Measurements from ENCODE around the gene CCNY. TPM values are rescaled to one million over a fixed set of nuclear protein-coding genes. Genes with fewer than 3 reads are reported as not detected.

CCNY gene
- total RNA-seq, 4 donors from 2014 or later: 23.9 to 68.1 (median 39.5) TPM

DNA sequence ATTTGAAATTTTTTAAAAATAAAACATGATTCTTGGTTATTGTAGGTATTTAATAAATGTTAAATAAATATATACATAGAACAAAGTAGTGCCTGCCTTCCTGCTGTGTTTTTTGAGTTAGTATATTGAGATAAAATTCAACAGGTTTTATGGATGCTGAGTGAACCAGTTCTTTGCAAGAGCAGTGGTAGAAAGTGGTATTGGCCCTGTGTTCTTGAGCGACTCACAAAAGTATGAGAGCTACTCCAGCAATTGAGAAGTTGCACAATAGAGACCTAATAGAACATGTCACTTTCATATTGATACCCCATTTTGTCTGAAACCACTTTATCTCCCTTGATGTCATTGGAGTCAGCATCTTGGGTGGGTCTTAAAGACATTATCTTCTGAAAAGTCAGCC, 236.3 kb downstream of the CCNY start:
- in situ Hi-C loops (cut with MboI; ENCODE audit: low sequenced_read_pairs in 4 of 4): loop anchor here in 2 of 4 donors (25.0 kb wide), 3 partner anchors 235 to 460 kb away; partner anchors contain the start of gene CCNY (in 1 of the 2)

DNA sequence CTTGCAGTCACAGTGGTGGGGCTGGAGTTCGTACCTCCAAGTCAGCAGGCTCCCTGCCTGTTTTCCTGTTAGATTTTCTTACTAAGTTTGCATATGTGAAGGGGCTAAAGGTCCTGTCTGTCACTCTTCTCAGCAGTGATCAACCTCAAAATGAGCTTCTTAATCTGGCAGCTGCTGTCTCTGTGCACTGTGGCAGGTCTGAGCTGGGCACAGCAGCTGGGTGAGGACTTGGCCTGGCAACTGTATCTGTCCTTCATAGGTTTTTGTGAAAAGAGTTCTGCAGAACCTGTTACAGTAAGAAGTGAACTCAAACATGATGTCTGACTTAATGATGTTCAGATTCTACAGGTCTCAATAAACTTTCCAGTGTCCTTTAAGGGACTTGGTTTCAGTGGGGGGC, 237.5 kb downstream of the CCNY start:
- Histone ChIP-seq H3K36me3 (peaks cover 0 to 22% of the 10 kb centered on the region in 2 donors), H3K4me1 (peaks cover 0 to 3% of the 10 kb centered on the region in 2 donors), H3K9me3 (no peaks in the 10 kb centered on the region), H3K27ac (no peak overlapping the region), H3K4me3 (no peak overlapping the region), H3K27me3 (no peaks in the 10 kb centered on the region)
- no peak for DNase-seq
- in situ Hi-C loops (cut with MboI; ENCODE audit: low sequenced_read_pairs in 4 of 4): loop anchor here in 2 of 4 donors (25.0 kb wide), 3 partner anchors 236 to 461 kb away; partner anchors contain the start of gene CCNY (in 1 of the 2)
- ATAC-seq: no peak
- intact Hi-C loops (cut with DNase I; ENCODE audit: low total_unique reads): no loop called here
- TF ChIP-seq, protein P1, sequence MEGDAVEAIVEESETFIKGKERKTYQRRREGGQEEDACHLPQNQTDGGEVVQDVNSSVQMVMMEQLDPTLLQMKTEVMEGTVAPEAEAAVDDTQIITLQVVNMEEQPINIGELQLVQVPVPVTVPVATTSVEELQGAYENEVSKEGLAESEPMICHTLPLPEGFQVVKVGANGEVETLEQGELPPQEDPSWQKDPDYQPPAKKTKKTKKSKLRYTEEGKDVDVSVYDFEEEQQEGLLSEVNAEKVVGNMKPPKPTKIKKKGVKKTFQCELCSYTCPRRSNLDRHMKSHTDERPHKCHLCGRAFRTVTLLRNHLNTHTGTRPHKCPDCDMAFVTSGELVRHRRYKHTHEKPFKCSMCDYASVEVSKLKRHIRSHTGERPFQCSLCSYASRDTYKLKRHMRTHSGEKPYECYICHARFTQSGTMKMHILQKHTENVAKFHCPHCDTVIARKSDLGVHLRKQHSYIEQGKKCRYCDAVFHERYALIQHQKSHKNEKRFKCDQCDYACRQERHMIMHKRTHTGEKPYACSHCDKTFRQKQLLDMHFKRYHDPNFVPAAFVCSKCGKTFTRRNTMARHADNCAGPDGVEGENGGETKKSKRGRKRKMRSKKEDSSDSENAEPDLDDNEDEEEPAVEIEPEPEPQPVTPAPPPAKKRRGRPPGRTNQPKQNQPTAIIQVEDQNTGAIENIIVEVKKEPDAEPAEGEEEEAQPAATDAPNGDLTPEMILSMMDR (IDR thresholded peaks at IDR 0.05 in 4 of 5, conservative IDR thresholded peaks at IDR 0.05 in 1 of 5): no peak
- no peak for TF ChIP-seq POLR2A (IDR thresholded peaks at IDR 0.05)

More for the DNA sequence above, 236.3 kb downstream of the CCNY start:
- ATAC-seq: no peak
- H3K9me3 ChIP-seq: no peaks in the 10 kb centered on the region
- TF ChIP-seq, protein P1 (IDR thresholded peaks at IDR 0.05 in 4 of 5, conservative IDR thresholded peaks at IDR 0.05 in 1 of 5): no peak
- TF ChIP-seq POLR2A (IDR thresholded peaks at IDR 0.05): no peak
- intact Hi-C loops (cut with DNase I; ENCODE audit: low total_unique reads): no loop called here
- H3K27me3 ChIP-seq: no peaks in the 10 kb centered on the region
- no peak overlapping the region for H3K4me3 ChIP-seq
- H3K27ac ChIP-seq: no peak overlapping the region
- H3K36me3 ChIP-seq: peaks cover 0 to 34% of the 10 kb centered on the region in 2 donors
- no peak for DNase-seq
- no peaks in the 10 kb centered on the region for H3K4me1 ChIP-seq

DNA sequence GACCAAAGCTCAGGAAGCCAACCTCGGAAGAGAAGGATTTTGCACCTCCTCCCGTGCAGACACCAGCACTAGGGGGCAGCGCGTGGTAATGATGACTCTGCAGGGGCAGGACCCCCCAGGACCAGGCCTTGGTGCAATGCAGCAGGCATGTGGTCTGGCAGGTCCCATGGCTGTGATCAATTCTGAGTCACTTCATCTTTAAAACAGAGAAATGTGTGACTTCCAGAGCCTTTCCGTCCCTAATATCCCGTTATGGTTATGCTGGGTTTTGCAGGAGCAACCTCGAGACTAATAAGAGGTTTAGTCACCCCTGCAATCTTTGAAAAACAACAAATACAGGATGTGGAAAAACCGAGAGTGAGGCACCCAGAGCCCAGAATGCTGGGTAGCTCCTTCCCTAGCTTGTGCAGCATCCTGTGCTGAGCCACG, 238.6 kb downstream of the CCNY start:
- H3K36me3 ChIP-seq: peaks cover 0 to 10% of the 10 kb centered on the region in 2 donors
- no peak overlapping the region for H3K27ac ChIP-seq
- no peaks in the 10 kb centered on the region for H3K9me3 ChIP-seq
- in situ Hi-C loops (cut with MboI; ENCODE audit: low sequenced_read_pairs in 4 of 4): loop anchor here in 3 of 4 donors (25.0 kb wide), 3 partner anchors 238 to 463 kb away; partner anchors contain the start of gene CCNY (in 1 of the 3)
- no peak for TF ChIP-seq POLR2A (IDR thresholded peaks at IDR 0.05)
- TF ChIP-seq, protein P1 (IDR thresholded peaks at IDR 0.05 in 4 of 5, conservative IDR thresholded peaks at IDR 0.05 in 1 of 5): no peak
- H3K4me3 ChIP-seq: no peak overlapping the region
- DNase-seq (no peak), ATAC-seq (no peak)
- intact Hi-C loops (cut with DNase I; ENCODE audit: low total_unique reads): no loop called here
- H3K27me3 ChIP-seq: peaks cover 0 to 2% (median 0%) of the 10 kb centered on the region in 3 donors
- peaks cover 0 to 10% of the 10 kb centered on the region in 2 donors for H3K4me1 ChIP-seq

DNA sequence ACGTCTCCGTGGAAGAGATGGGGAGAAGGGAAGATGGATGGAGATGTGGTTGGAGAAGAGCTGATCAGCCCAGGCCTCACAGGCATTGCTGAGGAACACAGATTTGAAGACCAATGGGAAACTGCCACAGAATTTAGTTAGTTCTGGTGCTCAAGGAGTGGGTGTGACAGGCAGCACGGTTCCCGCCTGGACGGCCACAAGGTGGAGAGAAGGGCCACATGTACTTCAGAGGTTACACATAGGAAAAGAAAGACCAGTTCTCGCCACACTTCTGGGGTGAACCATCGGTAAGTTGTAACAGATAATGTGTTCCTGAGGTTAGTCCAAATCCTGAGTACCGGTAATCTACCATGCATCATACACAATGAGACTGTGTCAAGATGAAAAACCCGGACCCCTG, 239.3 kb downstream of the CCNY start:
- Histone ChIP-seq H3K4me3 (no peak overlapping the region), H3K27ac (no peak overlapping the region), H3K36me3 (peaks cover 0 to 6% of the 10 kb centered on the region in 2 donors), H3K4me1 (peaks cover 0 to 10% of the 10 kb centered on the region in 2 donors), H3K27me3 (peaks cover 0 to 2% (median 0%) of the 10 kb centered on the region in 3 donors), H3K9me3 (no peaks in the 10 kb centered on the region)
- no peak for DNase-seq
- TF ChIP-seq, protein P1 (IDR thresholded peaks at IDR 0.05 in 4 of 5, conservative IDR thresholded peaks at IDR 0.05 in 1 of 5): no peak
- TF ChIP-seq POLR2A (IDR thresholded peaks at IDR 0.05): no peak
- intact Hi-C loops (cut with DNase I; ENCODE audit: low total_unique reads) (no loop called here), in situ Hi-C loops (cut with MboI; ENCODE audit: low sequenced_read_pairs in 4 of 4) (loop anchor here in 1 of 4 donors (25.0 kb wide), 1 partner anchor 338 kb away; no protein-coding TSS in a partner anchor)
- ATAC-seq: no peak
